HG02981 (cell line): ENCODE data around the gene DTNB.
"Not testable (repeated sequence)": the region's sequence is repeated elsewhere in the genome, so short reads cannot be mapped to it uniquely, and the experiment has no call there.

Experiments used
- ATAC-seq: cut with Tn5 transposase; IDR thresholded peaks from one replicate; pipeline ENCODE4 v1.9.1; 2021; ENCODE audit warnings: mild to moderate bottlenecking, moderate library complexity; ENCODE audit not compliant: unreplicated experiment

Gene DTNB

GRCh38 chr2:25673300-25674076 lies at the start of gene DTNB:
Gene DTNB (minus strand): TSS chr2:25673577. CDS start chr2:25652660, 20,917 bp downstream.
- ATAC-seq = peak; percentile 70

GRCh38 chr2:25722224-25722623 lies 48.8 kb upstream of the DTNB start:
- no peak for ATAC-seq

GRCh38 chr2:25720575-25720974 lies 47.2 kb upstream of the DTNB start:
- ATAC-seq = no peak

GRCh38 chr2:25714740-25715139 lies 41.4 kb upstream of the DTNB start:
- ATAC-seq = no peak

GRCh38 chr2:25712455-25712854 lies 39.1 kb upstream of the DTNB start:
- ATAC-seq = no peak

GRCh38 chr2:25711675-25712354 lies 38.4 kb upstream of the DTNB start:
- ATAC-seq = no peak

GRCh38 chr2:25710750-25711149 lies 37.4 kb upstream of the DTNB start:
- ATAC-seq = no peak

- ATAC-seq = no peak
Measured at GRCh38 chr2:25709349-25709748, 36.0 kb upstream of the DTNB start.

GRCh38 chr2:25707927-25708590 lies 34.7 kb upstream of the DTNB start:
- ATAC-seq = no peak

GRCh38 chr2:25705575-25705974 lies 32.2 kb upstream of the DTNB start:
- ATAC-seq = not testable (repeated sequence)

GRCh38 chr2:25701801-25702200 lies 28.4 kb upstream of the DTNB start:
- no peak for ATAC-seq

GRCh38 chr2:25700221-25700660 lies 26.9 kb upstream of the DTNB start:
- no peak for ATAC-seq

- no peak for ATAC-seq
Measured at GRCh38 chr2:25699216-25699615, 25.8 kb upstream of the DTNB start.

GRCh38 chr2:25698752-25699151 lies 25.4 kb upstream of the DTNB start:
- no peak for ATAC-seq

- ATAC-seq = no peak
Measured at GRCh38 chr2:25697559-25698341, 24.4 kb upstream of the DTNB start.

- no peak for ATAC-seq
Measured at GRCh38 chr2:25692737-25693445, 19.5 kb upstream of the DTNB start.

- no peak for ATAC-seq
Measured at GRCh38 chr2:25692143-25692542, 18.8 kb upstream of the DTNB start.

- ATAC-seq = no peak
Measured at GRCh38 chr2:25690058-25690457, 16.7 kb upstream of the DTNB start.

- no peak for ATAC-seq
Measured at GRCh38 chr2:25688236-25688635, 14.9 kb upstream of the DTNB start.

GRCh38 chr2:25685741-25686140 lies 12.4 kb upstream of the DTNB start:
- no peak for ATAC-seq
